Activated T-cell treated with anti-CD3 and anti-CD28 coated beads, Interleukin-2, amount 50 U/mL, for 24 hours (primary cell): ENCODE measurements around the gene ODF2L.

ENCODE experiments used
- DNase-seq: peaks from one replicate; pipeline ENCODE4 v3.0.0-alpha.2; 2020
- H3K27ac Mint-ChIP-seq: 2 replicates; pipeline ENCODE4 v1.8.0; 2020; ENCODE audit warnings: mild to moderate bottlenecking, mixed read lengths
- H3K27me3 Mint-ChIP-seq: 2 replicates; pipeline ENCODE4 v1.8.0; 2020; ENCODE audit warnings: mixed read lengths
- H3K36me3 Mint-ChIP-seq: 2 replicates; pipeline ENCODE4 v1.8.0; 2020; ENCODE audit warnings: low read depth, mixed read lengths
- H3K4me1 Mint-ChIP-seq: 2 replicates; pipeline ENCODE4 v1.8.0; 2020; ENCODE audit warnings: low read depth, mixed read lengths
- H3K4me3 Mint-ChIP-seq: 2 replicates; pipeline ENCODE4 v1.8.0; 2020; ENCODE audit warnings: mild to moderate bottlenecking, moderate library complexity, mixed read lengths
- H3K9me3 Mint-ChIP-seq: 2 replicates; pipeline ENCODE4 v1.8.0; 2020; ENCODE audit warnings: mixed read lengths

Gene ODF2L

GRCh38 chr1:86317926-86318325, 78.2 kb downstream of the ODF2L start:
- Mint-ChIP-seq H3K36me3 (no peaks in the 10 kb centered on the region), H3K4me1 (no peaks in the 10 kb centered on the region), H3K9me3 (no peaks in the 10 kb centered on the region), H3K4me3 (no peak overlapping the region), H3K27ac (no peak overlapping the region), H3K27me3 (no peaks in the 10 kb centered on the region)
- no peak for DNase-seq

GRCh38 chr1:86305731-86306130, 90.4 kb downstream of the ODF2L start:
- H3K4me1 Mint-ChIP-seq = no peaks in the 10 kb centered on the region
- H3K4me3 Mint-ChIP-seq = no peak overlapping the region

GRCh38 chr1:86303041-86303690, 93.0 kb downstream of the ODF2L start:
- H3K4me1 Mint-ChIP-seq = no peaks in the 10 kb centered on the region
- H3K27ac Mint-ChIP-seq = no peak overlapping the region
- H3K36me3 Mint-ChIP-seq = no peaks in the 10 kb centered on the region
- H3K9me3 Mint-ChIP-seq = peaks cover 15% of the 10 kb centered on the region
- H3K27me3 Mint-ChIP-seq = no peaks in the 10 kb centered on the region
- DNase-seq = no peak
- H3K4me3 Mint-ChIP-seq = no peak overlapping the region

More at GRCh38 chr1:86305731-86306130, 90.4 kb downstream of the ODF2L start:
- H3K9me3 Mint-ChIP-seq = peaks cover 5% of the 10 kb centered on the region
- no peaks in the 10 kb centered on the region for H3K36me3 Mint-ChIP-seq
- H3K27me3 Mint-ChIP-seq = no peaks in the 10 kb centered on the region
- DNase-seq = no peak
- H3K27ac Mint-ChIP-seq = no peak overlapping the region
